WERI-Rb-1 (cell line): ENCODE measurements around the gene PHOSPHO2.

Experiments
- DNase-seq: peaks from one replicate; pipeline ENCODE4 v3.0.0-alpha.2; 2020
- H3K27ac ChIP-seq: fragments of 250-450 bp; sonication (Bioruptor Pico); 2 replicates; pipeline ENCODE4 v1.5.1; 2020; ENCODE audit warnings: mild to moderate bottlenecking, moderate library complexity
- H3K27me3 ChIP-seq: fragments of 250-450 bp; sonication (Bioruptor Pico); 2 replicates; pipeline ENCODE4 v1.5.1; 2021; ENCODE audit warnings: mild to moderate bottlenecking, low read depth, moderate library complexity; ENCODE audit not compliant: insufficient read depth, severe bottlenecking
- H3K36me3 ChIP-seq: fragments of 250-450 bp; sonication (Bioruptor Pico); 2 replicates; pipeline ENCODE4 v1.5.1; 2020; ENCODE audit warnings: mild to moderate bottlenecking, moderate library complexity
- H3K4me3 ChIP-seq: 2 replicates; pipeline ENCODE4 v1.5.1; 2011; ENCODE audit warnings: low read depth, mild to moderate bottlenecking, control low read depth, low read length
- H3K9me3 ChIP-seq: fragments of 250-450 bp; sonication (Bioruptor Pico); 2 replicates; pipeline ENCODE4 v1.5.1; 2021; ENCODE audit warnings: mild to moderate bottlenecking, moderate library complexity; ENCODE audit not compliant: severe bottlenecking
- TF ChIP-seq, protein P1 (sequence below): IDR thresholded peaks from 2 replicates; pipeline ENCODE4 v1.5.1; 2011; ENCODE audit warnings: low read depth, mild to moderate bottlenecking, control low read depth, inconsistent platforms, low read length

The PHOSPHO2 gene, protein sequence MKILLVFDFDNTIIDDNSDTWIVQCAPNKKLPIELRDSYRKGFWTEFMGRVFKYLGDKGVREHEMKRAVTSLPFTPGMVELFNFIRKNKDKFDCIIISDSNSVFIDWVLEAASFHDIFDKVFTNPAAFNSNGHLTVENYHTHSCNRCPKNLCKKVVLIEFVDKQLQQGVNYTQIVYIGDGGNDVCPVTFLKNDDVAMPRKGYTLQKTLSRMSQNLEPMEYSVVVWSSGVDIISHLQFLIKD

DNA sequence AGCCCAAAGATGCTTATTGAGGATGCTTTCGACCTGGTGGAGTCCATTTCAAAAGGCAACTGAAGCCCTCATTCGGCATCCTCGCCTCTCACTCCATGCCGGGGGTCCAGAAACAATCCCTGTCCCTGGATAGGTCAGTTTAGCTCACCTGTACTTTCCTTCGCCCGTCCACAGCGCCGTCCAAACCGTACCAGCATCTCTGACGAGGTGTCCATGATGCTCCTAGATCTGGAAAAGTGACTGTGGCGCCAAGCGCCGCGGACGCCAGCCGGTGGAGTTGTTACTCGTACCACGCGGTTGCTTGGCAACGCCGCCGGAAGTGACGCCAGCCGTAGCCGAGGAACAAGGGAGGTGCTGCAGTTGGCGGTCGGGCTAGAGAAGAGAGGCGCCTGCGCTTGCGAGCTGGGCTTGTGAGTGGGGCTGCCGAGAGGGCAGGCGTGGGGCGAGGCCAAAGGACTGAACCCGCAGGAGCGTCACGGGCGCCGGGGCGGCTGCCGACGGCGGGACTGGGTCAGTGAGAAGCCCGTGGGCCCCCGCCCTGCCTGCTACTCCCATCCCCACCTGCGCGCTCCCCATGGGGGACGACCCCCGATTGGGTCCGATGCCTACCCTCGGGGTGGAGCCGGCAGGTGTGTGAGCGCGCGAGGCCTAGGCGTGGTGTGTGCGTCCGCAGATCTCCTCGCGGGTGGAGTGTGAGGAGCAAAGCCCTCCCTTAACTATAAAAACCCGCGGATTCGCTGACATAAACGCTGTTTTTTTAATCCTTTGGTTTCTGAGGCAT lies at the start of gene PHOSPHO2, which contains the start of gene CFAP210:
Gene PHOSPHO2 (plus strand): TSS at position 357 of the 781 bp plus-strand sequence. CDS start 6,503 bp downstream, outside the sequence.
Gene CFAP210 (minus strand): TSS at position 293 of the 781 bp plus-strand sequence. CDS start 78 bp downstream, at position 215.
- H3K36me3 ChIP-seq: peaks cover 15% of the 10 kb centered on the region
- DNase-seq: peak; percentile 98
- no peaks in the 10 kb centered on the region for H3K9me3 ChIP-seq
- H3K4me3 ChIP-seq: peak within 1 kb of the TSS; percentile 79
- peak within 1 kb of the TSS; percentile 94 for H3K27ac ChIP-seq
- TF ChIP-seq, protein P1, sequence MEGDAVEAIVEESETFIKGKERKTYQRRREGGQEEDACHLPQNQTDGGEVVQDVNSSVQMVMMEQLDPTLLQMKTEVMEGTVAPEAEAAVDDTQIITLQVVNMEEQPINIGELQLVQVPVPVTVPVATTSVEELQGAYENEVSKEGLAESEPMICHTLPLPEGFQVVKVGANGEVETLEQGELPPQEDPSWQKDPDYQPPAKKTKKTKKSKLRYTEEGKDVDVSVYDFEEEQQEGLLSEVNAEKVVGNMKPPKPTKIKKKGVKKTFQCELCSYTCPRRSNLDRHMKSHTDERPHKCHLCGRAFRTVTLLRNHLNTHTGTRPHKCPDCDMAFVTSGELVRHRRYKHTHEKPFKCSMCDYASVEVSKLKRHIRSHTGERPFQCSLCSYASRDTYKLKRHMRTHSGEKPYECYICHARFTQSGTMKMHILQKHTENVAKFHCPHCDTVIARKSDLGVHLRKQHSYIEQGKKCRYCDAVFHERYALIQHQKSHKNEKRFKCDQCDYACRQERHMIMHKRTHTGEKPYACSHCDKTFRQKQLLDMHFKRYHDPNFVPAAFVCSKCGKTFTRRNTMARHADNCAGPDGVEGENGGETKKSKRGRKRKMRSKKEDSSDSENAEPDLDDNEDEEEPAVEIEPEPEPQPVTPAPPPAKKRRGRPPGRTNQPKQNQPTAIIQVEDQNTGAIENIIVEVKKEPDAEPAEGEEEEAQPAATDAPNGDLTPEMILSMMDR: no peak
- no peaks in the 10 kb centered on the region for H3K27me3 ChIP-seq

DNA sequence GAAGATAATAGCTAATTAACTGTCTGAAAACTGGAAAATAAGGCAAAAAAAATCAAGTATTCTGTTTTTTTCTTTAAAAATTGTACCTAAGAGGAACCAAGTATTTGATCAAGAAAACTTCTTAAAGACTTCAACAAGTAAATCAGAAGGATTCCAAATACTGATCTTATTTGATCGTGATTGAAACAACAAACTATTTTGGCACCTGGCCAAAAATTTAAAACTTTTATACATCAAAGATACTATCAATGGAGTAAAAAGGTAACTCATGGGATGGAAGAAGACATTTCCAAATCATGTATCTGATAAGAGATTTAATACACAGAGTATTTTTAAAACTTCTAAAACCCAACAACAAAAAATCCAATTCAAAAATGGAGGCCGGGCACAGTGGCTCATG lies 46.8 kb upstream of the PHOSPHO2 start:
- no peak for DNase-seq
- no peak overlapping the region for H3K4me3 ChIP-seq
- TF ChIP-seq, protein P1: no peak
- no peak overlapping the region for H3K27ac ChIP-seq
- H3K36me3 ChIP-seq: no peaks in the 10 kb centered on the region
- no peaks in the 10 kb centered on the region for H3K9me3 ChIP-seq
- H3K27me3 ChIP-seq: no peaks in the 10 kb centered on the region

DNA sequence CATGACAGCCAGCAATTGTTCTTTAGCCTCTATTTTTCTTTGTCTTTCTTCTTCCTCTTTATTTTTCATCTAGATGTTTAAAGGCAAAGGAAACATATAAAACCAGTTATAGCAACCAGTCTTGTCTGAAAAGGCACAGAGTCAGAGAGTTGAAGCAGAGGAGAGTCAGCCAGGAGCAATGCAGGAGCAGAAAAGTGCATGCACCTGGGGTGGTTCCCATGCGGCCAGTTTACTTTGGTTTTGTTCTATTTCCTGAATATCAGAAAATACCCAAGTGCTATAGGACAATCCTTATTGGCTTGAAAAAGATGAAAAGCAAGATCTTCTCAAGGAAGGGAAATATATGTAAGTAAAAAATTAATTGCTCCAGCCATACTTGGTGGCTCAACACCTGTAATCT lies 45.0 kb upstream of the PHOSPHO2 start:
- no peak for DNase-seq
- TF ChIP-seq, protein P1: no peak
- no peaks in the 10 kb centered on the region for H3K9me3 ChIP-seq
- no peak overlapping the region for H3K27ac ChIP-seq
- H3K27me3 ChIP-seq: no peaks in the 10 kb centered on the region
- no peak overlapping the region for H3K4me3 ChIP-seq
- H3K36me3 ChIP-seq: no peaks in the 10 kb centered on the region

DNA sequence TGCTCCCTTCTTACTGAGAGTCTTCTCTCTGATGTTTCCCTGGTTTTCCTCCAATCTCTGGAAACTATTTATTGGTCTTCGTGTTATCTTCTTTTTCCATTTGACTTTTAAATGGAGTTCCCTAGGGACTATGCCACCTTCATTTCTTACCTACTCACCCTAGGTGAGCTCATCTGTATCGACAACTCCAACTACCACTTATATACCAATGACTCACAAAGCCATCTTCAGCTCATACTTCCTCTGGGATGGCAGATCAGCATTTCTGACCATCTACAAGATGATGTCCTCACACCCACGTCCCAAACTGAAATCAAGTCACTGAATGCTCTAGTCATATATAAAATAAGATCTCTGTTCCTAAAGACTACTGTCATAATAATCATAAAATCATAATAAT lies 40.6 kb upstream of the PHOSPHO2 start:
- no peak for DNase-seq
- Histone ChIP-seq H3K27me3 (no peaks in the 10 kb centered on the region), H3K36me3 (no peaks in the 10 kb centered on the region), H3K4me3 (no peak overlapping the region), H3K9me3 (no peaks in the 10 kb centered on the region), H3K27ac (no peak overlapping the region)
- TF ChIP-seq, protein P1: no peak

DNA sequence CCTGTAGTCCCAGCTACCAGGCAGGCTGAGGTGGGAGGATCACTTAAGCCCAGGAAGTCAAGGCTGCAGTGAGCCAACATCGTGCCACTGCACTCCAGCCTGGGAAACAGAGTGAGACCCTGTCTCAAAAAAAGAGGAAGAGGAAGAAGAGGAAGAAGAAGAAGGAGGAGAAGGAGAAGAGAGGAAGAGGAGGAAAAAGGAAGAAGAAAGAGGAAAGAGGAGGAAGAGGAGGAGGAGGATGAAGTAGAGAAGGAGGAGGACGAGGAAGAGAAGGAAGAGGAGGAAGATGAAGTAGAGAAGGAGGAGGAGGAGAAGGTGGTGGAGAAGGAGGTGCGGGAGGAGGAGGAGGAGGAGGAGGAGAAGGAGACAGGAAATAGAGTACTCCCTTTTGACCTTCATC lies 38.1 kb upstream of the PHOSPHO2 start:
- no peaks in the 10 kb centered on the region for H3K36me3 ChIP-seq
- no peak overlapping the region for H3K27ac ChIP-seq
- H3K9me3 ChIP-seq: no peaks in the 10 kb centered on the region
- no peak for DNase-seq
- no peaks in the 10 kb centered on the region for H3K27me3 ChIP-seq
- H3K4me3 ChIP-seq: no peak overlapping the region
- TF ChIP-seq, protein P1: no peak
